Measurements from ENCODE around the gene RPS6KB2.

DNA sequence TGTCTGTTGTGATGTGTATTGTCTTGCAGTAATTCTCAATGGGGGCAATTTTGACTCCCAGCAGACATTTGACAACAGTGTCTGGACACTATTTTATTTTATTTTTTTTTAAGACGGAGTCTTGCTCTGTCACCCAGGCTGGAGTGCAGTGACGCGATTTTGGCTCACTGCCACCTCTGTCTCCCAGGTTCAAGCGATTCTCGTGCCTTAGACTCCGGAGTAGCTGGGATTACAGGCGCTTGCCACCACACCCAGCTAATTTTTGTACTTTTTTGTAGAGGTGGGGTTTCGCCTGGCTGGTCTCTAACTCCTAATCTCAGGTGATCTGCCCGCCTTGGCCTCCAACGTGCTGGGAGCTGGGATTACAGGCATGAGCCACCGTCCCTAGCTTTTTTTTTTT lies 1.4 kb downstream of the RPS6KB2 start:
- TF ChIP-seq, protein P1, sequence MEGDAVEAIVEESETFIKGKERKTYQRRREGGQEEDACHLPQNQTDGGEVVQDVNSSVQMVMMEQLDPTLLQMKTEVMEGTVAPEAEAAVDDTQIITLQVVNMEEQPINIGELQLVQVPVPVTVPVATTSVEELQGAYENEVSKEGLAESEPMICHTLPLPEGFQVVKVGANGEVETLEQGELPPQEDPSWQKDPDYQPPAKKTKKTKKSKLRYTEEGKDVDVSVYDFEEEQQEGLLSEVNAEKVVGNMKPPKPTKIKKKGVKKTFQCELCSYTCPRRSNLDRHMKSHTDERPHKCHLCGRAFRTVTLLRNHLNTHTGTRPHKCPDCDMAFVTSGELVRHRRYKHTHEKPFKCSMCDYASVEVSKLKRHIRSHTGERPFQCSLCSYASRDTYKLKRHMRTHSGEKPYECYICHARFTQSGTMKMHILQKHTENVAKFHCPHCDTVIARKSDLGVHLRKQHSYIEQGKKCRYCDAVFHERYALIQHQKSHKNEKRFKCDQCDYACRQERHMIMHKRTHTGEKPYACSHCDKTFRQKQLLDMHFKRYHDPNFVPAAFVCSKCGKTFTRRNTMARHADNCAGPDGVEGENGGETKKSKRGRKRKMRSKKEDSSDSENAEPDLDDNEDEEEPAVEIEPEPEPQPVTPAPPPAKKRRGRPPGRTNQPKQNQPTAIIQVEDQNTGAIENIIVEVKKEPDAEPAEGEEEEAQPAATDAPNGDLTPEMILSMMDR (IDR thresholded peaks at IDR 0.05) = no peak
- TF ChIP-seq POLR2A (IDR thresholded peaks at IDR 0.05) (no peak), POLR2AphosphoS5 (IDR thresholded peaks at IDR 0.05) (no peak), EP300 (IDR thresholded peaks at IDR 0.05) (no peak)

Measured in suprapubic skin (tissue), 4 donors.